ENCODE data around the gene ELMO1. TPM values are rescaled to one million over a fixed set of nuclear protein-coding genes. Genes with fewer than 3 reads are reported as not detected.

Gene ELMO1
- polyA plus RNA-seq, 1 donor (not counting 4 experiments of a cell fraction or from before 2014, with no cell fraction given), result not detected

- no peak overlapping the region for H3K4me3 ChIP-seq (ENCODE audit: control insufficient read depth in 2 of 3, extremely low read depth in 1 of 3, insufficient read depth in 2 of 3, low read depth in 1 of 3, low read length in 3 of 3)
- no peak overlapping the region for H3K4me2 ChIP-seq (ENCODE audit: control insufficient read depth, extremely low read depth, insufficient read depth, low read depth, low read length)
- no peak overlapping the region for H3K27ac ChIP-seq (ENCODE audit: control insufficient read depth, insufficient read depth, low read length)
Observed at GRCh38 chr7:37047260-37047659, 401.4 kb downstream of the ELMO1 start.

GRCh38 chr7:37046531-37047079 is 402.1 kb downstream of the ELMO1 start:
- Histone ChIP-seq H3K9ac (ENCODE audit: control insufficient read depth, extremely low read depth, insufficient read depth, low read length) (no peak overlapping the region), H3K79me2 (ENCODE audit: control insufficient read depth, insufficient read depth, low read length) (no peaks in the 10 kb centered on the region), H3K27me3 (ENCODE audit: control insufficient read depth, extremely low read depth, insufficient read depth, low read length) (peaks cover 3% of the 10 kb centered on the region), H3K4me1 (ENCODE audit: control insufficient read depth, extremely low read depth, insufficient read depth, low read length) (no peaks in the 10 kb centered on the region), H3K4me3 (ENCODE audit: control insufficient read depth in 2 of 3, extremely low read depth in 1 of 3, insufficient read depth in 2 of 3, low read depth in 1 of 3, low read length in 3 of 3) (no peak overlapping the region), H3K9me1 (ENCODE audit: control insufficient read depth, extremely low read depth, insufficient read depth, low read length) (no peaks in the 10 kb centered on the region), H3K4me2 (ENCODE audit: control insufficient read depth, extremely low read depth, insufficient read depth, low read depth, low read length) (no peak overlapping the region), H2AFZ (ENCODE audit: control insufficient read depth, low read length) (no peak overlapping the region), H3K36me3 (ENCODE audit: control insufficient read depth in 2 of 2, extremely low read depth in 1 of 2, insufficient read depth in 2 of 2, low read length in 2 of 2) (no peaks in the 10 kb centered on the region), H3K9me3 (ENCODE audit: control insufficient read depth, low read depth, low read length) (no peaks in the 10 kb centered on the region), H4K20me1 (ENCODE audit: control insufficient read depth, extremely low read depth, insufficient read depth, low read length) (no peaks in the 10 kb centered on the region), H3K27ac (ENCODE audit: control insufficient read depth, insufficient read depth, low read length) (no peak overlapping the region)
- FAIRE-seq, result no peak
- DNase-seq (ENCODE audit: low read depth, low spot score), result no peak
- dilution Hi-C loops (cut with MboI; ENCODE audit: extremely low pct_ligation_motif_present, low sequenced_read_pairs), result no loop called here
- TF ChIP-seq CTCF (optimal IDR thresholded peaks at IDR 0.05 in 1 of 3, IDR thresholded peaks at IDR 0.05 in 1 of 3, conservative IDR thresholded peaks at IDR 0.05 in 1 of 3; ENCODE audit: extremely low read depth in 1 of 3, insufficient read depth in 2 of 3, low read length in 3 of 3) (no peak), EZH2 (IDR thresholded peaks at IDR 0.05; ENCODE audit: low read length) (no peak)

More at GRCh38 chr7:37047260-37047659, 401.4 kb downstream of the ELMO1 start:
- no peaks in the 10 kb centered on the region for H3K9me3 ChIP-seq (ENCODE audit: control insufficient read depth, low read depth, low read length)
- TF ChIP-seq EZH2 (IDR thresholded peaks at IDR 0.05; ENCODE audit: low read length), result no peak
- no peak for TF ChIP-seq CTCF (optimal IDR thresholded peaks at IDR 0.05 in 1 of 3, IDR thresholded peaks at IDR 0.05 in 1 of 3, conservative IDR thresholded peaks at IDR 0.05 in 1 of 3; ENCODE audit: extremely low read depth in 1 of 3, insufficient read depth in 2 of 3, low read length in 3 of 3)
- H3K4me1 ChIP-seq (ENCODE audit: control insufficient read depth, extremely low read depth, insufficient read depth, low read length), result no peaks in the 10 kb centered on the region
- H3K27me3 ChIP-seq (ENCODE audit: control insufficient read depth, extremely low read depth, insufficient read depth, low read length), result peaks cover 3% of the 10 kb centered on the region
- no peaks in the 10 kb centered on the region for H4K20me1 ChIP-seq (ENCODE audit: control insufficient read depth, extremely low read depth, insufficient read depth, low read length)
- no peak overlapping the region for H2AFZ ChIP-seq (ENCODE audit: control insufficient read depth, low read length)
- dilution Hi-C loops (cut with MboI; ENCODE audit: extremely low pct_ligation_motif_present, low sequenced_read_pairs), result no loop called here
- H3K9ac ChIP-seq (ENCODE audit: control insufficient read depth, extremely low read depth, insufficient read depth, low read length), result no peak overlapping the region
- no peaks in the 10 kb centered on the region for H3K9me1 ChIP-seq (ENCODE audit: control insufficient read depth, extremely low read depth, insufficient read depth, low read length)
- no peaks in the 10 kb centered on the region for H3K79me2 ChIP-seq (ENCODE audit: control insufficient read depth, insufficient read depth, low read length)
- no peaks in the 10 kb centered on the region for H3K36me3 ChIP-seq (ENCODE audit: control insufficient read depth in 2 of 2, extremely low read depth in 1 of 2, insufficient read depth in 2 of 2, low read length in 2 of 2)
- DNase-seq (ENCODE audit: low read depth, low spot score) (no peak), FAIRE-seq (no peak)

Measured in keratinocyte (primary cell).